Measurements from ENCODE around the gene PRKAG2.

Gene PRKAG2

GRCh38 chr7:151507806-151508205 lies 369.1 kb downstream of the PRKAG2 start:
- H3K4me3 ChIP-seq (ENCODE audit: insufficient read depth, low read length, poor library complexity, severe bottlenecking) = no peak overlapping the region
- H3K9me3 ChIP-seq (ENCODE audit: insufficient read depth, low read length) = no peaks in the 10 kb centered on the region
- peaks cover 70% of the 10 kb centered on the region for H4K20me1 ChIP-seq (ENCODE audit: low read depth, low read length)
- H3F3A ChIP-seq (ENCODE audit: insufficient read depth) = no peaks in the 10 kb centered on the region
- no peak overlapping the region for H3K27ac ChIP-seq (ENCODE audit: low read depth, low read length)
- H3K79me2 ChIP-seq (ENCODE audit: insufficient read depth, low read length) = peaks cover 100% of the 10 kb centered on the region
- H2AFZ ChIP-seq (ENCODE audit: low read depth, low read length, severe bottlenecking) = no peak overlapping the region
- no peak for TF ChIP-seq CTCF (IDR thresholded peaks at IDR 0.05; ENCODE audit: insufficient read depth, low read length, poor library complexity, severe bottlenecking)
- no peak for TF ChIP-seq EZH2phosphoT487 (conservative IDR thresholded peaks at IDR 0.05; ENCODE audit: low read length)
- H3K36me3 ChIP-seq (ENCODE audit: low read length) = no peaks in the 10 kb centered on the region
- H3K9me2 ChIP-seq (replicated peaks; ENCODE audit: insufficient read depth, low read length) = no peaks in the 10 kb centered on the region
- no peaks in the 10 kb centered on the region for H3K27me3 ChIP-seq (ENCODE audit: low read length)
- no peak overlapping the region for H3K4me2 ChIP-seq (ENCODE audit: low read depth, low read length, poor library complexity, severe bottlenecking)
- no peak overlapping the region for H3K9ac ChIP-seq (ENCODE audit: low read length)

GRCh38 chr7:151506901-151507382 lies 370.0 kb downstream of the PRKAG2 start:
- H3K9me2 ChIP-seq (replicated peaks; ENCODE audit: insufficient read depth, low read length) = no peaks in the 10 kb centered on the region
- H3F3A ChIP-seq (ENCODE audit: insufficient read depth) = no peaks in the 10 kb centered on the region
- peaks cover 70% of the 10 kb centered on the region for H4K20me1 ChIP-seq (ENCODE audit: low read depth, low read length)
- no peak overlapping the region for H3K9ac ChIP-seq (ENCODE audit: low read length)
- TF ChIP-seq EZH2phosphoT487 (conservative IDR thresholded peaks at IDR 0.05; ENCODE audit: low read length) = no peak
- TF ChIP-seq CTCF (IDR thresholded peaks at IDR 0.05; ENCODE audit: insufficient read depth, low read length, poor library complexity, severe bottlenecking) = no peak
- H3K9me3 ChIP-seq (ENCODE audit: insufficient read depth, low read length) = no peaks in the 10 kb centered on the region
- H3K4me3 ChIP-seq (ENCODE audit: insufficient read depth, low read length, poor library complexity, severe bottlenecking) = no peak overlapping the region
- H3K27me3 ChIP-seq (ENCODE audit: low read length) = no peaks in the 10 kb centered on the region
- no peaks in the 10 kb centered on the region for H3K36me3 ChIP-seq (ENCODE audit: low read length)
- H3K79me2 ChIP-seq (ENCODE audit: insufficient read depth, low read length) = peaks cover 100% of the 10 kb centered on the region
- H2AFZ ChIP-seq (ENCODE audit: low read depth, low read length, severe bottlenecking) = no peak overlapping the region
- H3K27ac ChIP-seq (ENCODE audit: low read depth, low read length) = no peak overlapping the region
- no peak overlapping the region for H3K4me2 ChIP-seq (ENCODE audit: low read depth, low read length, poor library complexity, severe bottlenecking)
